PFSK-1 (cell line): Measurements from ENCODE around the gene KIAA0319L.

ENCODE experiments used
- FOXP2 ChIP-seq: optimal IDR thresholded peaks from 2 replicates; pipeline ENCODE3; 2011; ENCODE audit warnings: borderline replicate concordance, control low read depth, inconsistent platforms; ENCODE audit not compliant: insufficient read depth; ENCODE audit errors: extremely low read length, extremely low read depth
- POLR2AphosphoS5 ChIP-seq: IDR thresholded peaks from 2 replicates; pipeline ENCODE4 v1.6.1; 2012; ENCODE audit warnings: low read depth, mild to moderate bottlenecking, control low read depth, low read length, moderate library complexity
- REST ChIP-seq, 2 experiments: IDR thresholded peaks; 2 replicates each; pipeline versions ENCODE4 v1.6.1 to v1.8.0; 2011 to 2012; ENCODE audit warnings: low read depth in 2 of 2, low read length in 2 of 2, control low read depth in 1 of 2, inconsistent platforms in 1 of 2, mild to moderate bottlenecking in 1 of 2, moderate library complexity in 1 of 2; ENCODE audit not compliant: insufficient read depth in 1 of 2
- SIN3A ChIP-seq: IDR thresholded peaks from 2 replicates; pipeline ENCODE4 v1.6.1; 2012; ENCODE audit warnings: mild to moderate bottlenecking, low read length, moderate library complexity, borderline replicate concordance; ENCODE audit not compliant: insufficient read depth
- TAF1 ChIP-seq: IDR thresholded peaks from 2 replicates; pipeline ENCODE4 v1.6.1; 2012; ENCODE audit warnings: low read length, control low read depth, borderline replicate concordance; ENCODE audit not compliant: insufficient read depth

KIAA0319L gene

DNA sequence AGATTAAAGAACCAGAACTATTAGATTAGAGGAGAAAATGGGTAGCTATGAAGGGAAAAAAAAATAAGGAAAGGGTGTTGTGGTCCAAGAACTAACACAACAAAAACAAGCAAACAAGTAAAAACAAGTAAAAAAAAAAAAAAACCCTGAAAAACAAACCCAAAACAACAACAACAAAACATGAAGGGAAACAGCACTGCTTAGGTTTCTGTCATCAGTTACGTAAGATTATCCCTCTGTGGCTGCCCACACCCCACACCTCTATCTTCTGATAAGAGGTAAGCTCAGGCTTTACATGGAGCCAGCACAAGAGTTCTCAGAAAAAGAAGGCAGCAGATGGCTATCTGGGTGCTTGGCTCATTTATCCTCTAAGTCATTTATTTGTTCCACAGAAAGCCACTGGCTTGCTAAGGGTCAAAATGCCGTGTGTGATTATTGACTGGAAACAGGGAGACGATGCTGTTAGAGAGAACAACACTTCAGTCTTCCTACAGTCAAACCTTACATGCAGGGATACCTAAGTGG is 57.5 kb downstream of the KIAA0319L start:
- TF ChIP-seq POLR2AphosphoS5, result no peak
- TF ChIP-seq TAF1, result no peak
- no peak for TF ChIP-seq SIN3A
- no peak for TF ChIP-seq FOXP2
- TF ChIP-seq REST (IDR thresholded peaks at IDR 0.05; ENCODE audit: insufficient read depth in 1 of 2, low read depth in 2 of 2, low read length in 2 of 2), result no peak

DNA sequence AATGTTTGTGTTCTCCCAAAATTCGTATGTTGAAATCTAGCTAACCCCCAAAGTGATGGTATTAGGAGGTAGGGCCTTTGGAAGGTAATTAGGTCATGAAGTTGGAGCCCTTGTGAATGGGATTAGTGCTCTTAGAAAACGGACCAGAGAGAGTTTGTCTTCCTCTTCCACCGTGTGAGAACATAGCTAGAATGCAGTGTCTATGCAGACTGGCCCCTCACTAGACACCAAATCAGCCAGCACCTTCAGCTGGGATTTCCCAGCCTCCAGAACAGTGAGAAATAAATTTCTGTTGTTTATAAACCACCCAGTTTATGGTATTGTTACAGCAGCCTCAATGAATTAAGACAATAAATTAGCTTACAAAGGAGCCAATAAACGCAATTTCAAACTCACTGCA is 58.0 kb downstream of the KIAA0319L start:
- no peak for TF ChIP-seq TAF1
- TF ChIP-seq POLR2AphosphoS5, result no peak
- TF ChIP-seq SIN3A, result no peak
- TF ChIP-seq REST (IDR thresholded peaks at IDR 0.05; ENCODE audit: insufficient read depth in 1 of 2, low read depth in 2 of 2, low read length in 2 of 2), result no peak
- TF ChIP-seq FOXP2, result no peak

DNA sequence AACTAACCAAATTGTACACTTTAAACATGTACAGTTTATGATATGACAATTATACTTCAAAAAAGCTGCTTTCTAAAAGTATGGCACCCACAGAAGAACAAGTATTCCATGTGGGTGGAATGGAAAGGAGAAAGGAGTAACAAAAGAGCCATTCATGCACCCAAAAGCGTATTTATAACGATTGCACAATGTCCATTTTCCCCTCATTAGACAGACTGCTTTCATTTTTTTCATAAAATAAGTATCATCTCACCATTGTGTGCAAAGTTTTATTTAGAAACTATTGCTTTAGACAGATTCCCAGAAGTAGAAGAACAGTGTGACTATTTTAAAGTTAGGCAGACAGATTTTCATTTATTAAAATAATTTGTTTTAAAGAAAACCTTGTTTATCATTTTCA is 59.6 kb downstream of the KIAA0319L start:
- no peak for TF ChIP-seq REST (IDR thresholded peaks at IDR 0.05; ENCODE audit: insufficient read depth in 1 of 2, low read depth in 2 of 2, low read length in 2 of 2)
- TF ChIP-seq SIN3A, result no peak
- TF ChIP-seq POLR2AphosphoS5, result no peak
- no peak for TF ChIP-seq TAF1
- TF ChIP-seq FOXP2, result no peak

DNA sequence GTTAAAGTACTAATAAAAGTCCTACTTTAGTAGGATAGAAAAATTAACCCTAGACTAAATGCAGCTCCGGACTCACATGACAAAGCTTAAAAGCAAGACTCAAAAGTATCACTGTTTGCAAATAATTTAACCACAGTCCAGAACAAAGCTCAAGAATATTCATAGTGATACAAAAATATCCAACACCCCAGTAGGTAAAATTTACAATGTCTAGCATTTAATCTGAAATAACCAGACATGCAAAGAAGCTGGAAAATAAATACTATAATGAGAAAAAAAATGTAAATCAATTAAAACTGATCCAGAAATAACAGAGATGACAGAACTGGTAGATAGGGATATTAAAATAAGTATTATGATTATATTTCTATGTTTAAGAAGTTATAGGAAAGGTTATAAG is 67.0 kb downstream of the KIAA0319L start:
- TF ChIP-seq TAF1, result no peak
- TF ChIP-seq SIN3A, result no peak
- no peak for TF ChIP-seq FOXP2
- TF ChIP-seq POLR2AphosphoS5, result no peak
- no peak for TF ChIP-seq REST (IDR thresholded peaks at IDR 0.05; ENCODE audit: insufficient read depth in 1 of 2, low read depth in 2 of 2, low read length in 2 of 2)

DNA sequence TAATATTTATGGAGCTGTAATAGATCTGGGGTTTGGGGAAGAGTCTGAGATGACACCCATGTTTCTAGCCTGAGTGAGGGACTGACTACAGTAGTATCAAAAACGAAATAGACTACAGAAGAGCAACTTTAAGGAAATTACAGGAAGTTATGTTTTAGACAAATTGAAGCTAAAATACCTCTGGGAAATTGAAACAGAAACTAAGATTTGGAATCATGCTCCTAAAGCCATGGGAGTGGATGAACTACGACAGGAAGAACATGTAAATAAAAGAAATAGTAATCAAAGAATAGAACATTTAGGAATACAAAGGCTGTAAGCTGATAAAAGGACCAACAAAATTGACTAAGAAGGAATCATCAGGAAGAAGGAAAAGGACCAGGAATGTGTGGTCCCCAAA is 68.9 kb downstream of the KIAA0319L start:
- no peak for TF ChIP-seq REST (IDR thresholded peaks at IDR 0.05; ENCODE audit: insufficient read depth in 1 of 2, low read depth in 2 of 2, low read length in 2 of 2)
- no peak for TF ChIP-seq FOXP2
- TF ChIP-seq POLR2AphosphoS5, result no peak
